Placental pericyte (primary cell): ENCODE data around the gene CCDC185. TPM values are rescaled to one million over a fixed set of nuclear protein-coding genes. Genes with fewer than 3 reads are reported as not detected.

Source experiments
- small RNA-seq: library from RNA; depleted of rRNA; stranded (forward); fragments of <200 nt; gene quantifications from one replicate; pipeline ENCODE3, GENCODE V24; 2012; ENCODE audit warnings: low replicate concordance
- total RNA-seq: library from RNA; depleted of rRNA; stranded (reverse); fragments of >200 nt; gene quantifications from 2 replicates; pipeline ENCODE4 v1.2.3, GENCODE V29; 2012

CCDC185 gene
- total RNA-seq = not detected in 2 replicates

GRCh38 chr1:223393275-223394214 lies at the start of gene CCDC185:
TSS of gene CCDC185 (plus strand) at chr1:223393415. CDS start at chr1:223393476, 61 bp downstream.

GRCh38 chr1:223363856-223364684 lies 29.1 kb upstream of the CCDC185 start, which contains the start of gene SUSD4:
TSS of gene SUSD4 (minus strand) at chr1:223364176. CDS start at chr1:223363425, 751 bp downstream.

Small RNA genes within 50 kb of the gene (small RNA-seq; reads per million reads assigned to genes)
- gene RNU4-57P = not detected

Other genes starting within 250 kb of the CCDC185 start
- gene SUSD4, start 29.2 kb upstream of the CCDC185 start, total RNA-seq = 2.3 TPM in 1 of 2 replicates, not detected in the other